Subcutaneous adipose tissue (tissue), 4 donors: ENCODE data around the gene TM7SF2. TPM values are rescaled to one million over a fixed set of nuclear protein-coding genes. Genes with fewer than 3 reads are reported as not detected.

ENCODE experiments used
- CTCF ChIP-seq: fragments of 450-650 bp; IDR thresholded peaks from one replicate; pipeline ENCODE4 v1.5.1; 2016; ENCODE audit warnings: low read depth, mild to moderate bottlenecking, control low read depth, antibody characterized with exemption, moderate library complexity
- total RNA-seq, 4 donors: library from RNA; depleted of rRNA; stranded (reverse); fragments of >200 nt; gene quantifications; one replicate each; pipeline ENCODE4 v1.1.0, GENCODE V29; 2016

TM7SF2 gene
- total RNA-seq, 4 donors from 2014 or later = 95.1 to 339 (median 209) TPM

- no peak for TF ChIP-seq CTCF
Observed at GRCh38 chr11:65083834-65084597, 27.7 kb upstream of the TM7SF2 start, which contains the start of the genes CDCA5 and ZFPL1. Gene CDCA5 (minus strand): TSS chr11:65084040. CDS start chr11:65083978, 62 bp downstream. Gene ZFPL1 (plus strand): TSS chr11:65084222. CDS start chr11:65084699, 477 bp downstream.

- no peak for TF ChIP-seq CTCF
Observed at GRCh38 chr11:65084598-65085375, 26.9 kb upstream of the TM7SF2 start.

GRCh38 chr11:65085446-65085845, 26.2 kb upstream of the TM7SF2 start:
- no peak for TF ChIP-seq CTCF

GRCh38 chr11:65086809-65087208, 24.9 kb upstream of the TM7SF2 start:
- TF ChIP-seq CTCF = no peak

- TF ChIP-seq CTCF = no peak
Observed at GRCh38 chr11:65087216-65087615, 24.5 kb upstream of the TM7SF2 start.

- no peak for TF ChIP-seq CTCF
Observed at GRCh38 chr11:65087827-65088226, 23.8 kb upstream of the TM7SF2 start.

- TF ChIP-seq CTCF = no peak
Observed at GRCh38 chr11:65089621-65090020, 22.1 kb upstream of the TM7SF2 start.
